Uterus (tissue), 4 donors: Measurements from ENCODE around the gene NPB. TPM values are rescaled to one million over a fixed set of nuclear protein-coding genes. Genes with fewer than 3 reads are reported as not detected.

Source experiments
- DNase-seq, 2 donors: peaks; one replicate each; pipeline ENCODE4 v3.0.0-alpha.2; 2019 to 2020
- H3K27ac ChIP-seq, 2 donors: fragments of 200-600 bp; sonication (generic); 1 replicate in 1 of 2; 2 replicates in 1 of 2; pipeline ENCODE4 v1.5.1; 2016 to 2018
- H3K27me3 ChIP-seq, 2 donors: fragments of 200-600 bp; sonication (generic); one replicate each; pipeline ENCODE4 v1.5.1; 2018 to 2019; ENCODE audit warnings: control low read depth in 1 of 2
- H3K36me3 ChIP-seq, 2 donors: fragments of 200-600 bp; sonication (generic); one replicate each; pipeline ENCODE4 v1.5.1; 2019; ENCODE audit warnings: control low read depth in 1 of 2
- H3K4me1 ChIP-seq, 2 donors: fragments of 200-600 bp; sonication (generic); one replicate each; pipeline ENCODE4 v1.5.1; 2018 to 2019; ENCODE audit warnings: control low read depth in 1 of 2
- H3K4me3 ChIP-seq, 2 donors: fragments of 200-600 bp; sonication (generic); 1 replicate in 1 of 2; 2 replicates in 1 of 2; pipeline ENCODE4 v1.5.1; 2018 to 2019; ENCODE audit warnings: mild to moderate bottlenecking in 1 of 2
- H3K9me3 ChIP-seq, 2 donors: fragments of 200-600 bp; sonication (generic); one replicate each; pipeline ENCODE4 v1.5.1; 2019; ENCODE audit warnings: control low read depth in 1 of 2
- POLR2A ChIP-seq, 2 donors: fragments of 450-650 bp; IDR thresholded peaks; one replicate each; pipeline ENCODE4 v1.6.1; 2016; ENCODE audit warnings: antibody characterized with exemption in 2 of 2, mild to moderate bottlenecking in 1 of 2, moderate library complexity in 1 of 2
- intact Hi-C: fragments of 100-400 bp; cut with DNase I; formaldehyde crosslinking; loops from one replicate; pipeline ENCODE4 v1.15.1; 2023; ENCODE audit warnings: low total_unique reads
- total RNA-seq, 4 donors: library from RNA; depleted of rRNA in 3 of 4; stranded (reverse); fragments of >200 nt in 3 of 4; gene quantifications; one replicate each; pipeline versions ENCODE4 v1.1.0 to v1.2.4, GENCODE V29; 2014 to 2023
- TF ChIP-seq, protein P1 (sequence below), 4 experiments: fragments of 200-600 bp in 2 of 4; fragments of 450-650 bp in 2 of 4; sonication (generic) in 2 of 4; IDR thresholded peaks; one replicate each; pipeline ENCODE4 v1.5.1; 2016 to 2019; ENCODE audit warnings: antibody characterized with exemption in 4 of 4, mild to moderate bottlenecking in 2 of 4, moderate library complexity in 1 of 4
- donor health status: DM: yes; HTN: yes; CAD: no.

Gene NPB
- total RNA-seq, 4 donors from 2014 or later = 2.0 to 2.1 TPM; not detected in 2

- Histone ChIP-seq H3K4me3 (no peak overlapping the region), H3K36me3 (no peaks in the 10 kb centered on the region), H3K9me3 (no peaks in the 10 kb centered on the region), H3K4me1 (peaks cover 5 to 13% of the 10 kb centered on the region in 2 donors), H3K27me3 (no peaks in the 10 kb centered on the region), H3K27ac (no peak overlapping the region)
- TF ChIP-seq, protein P1, sequence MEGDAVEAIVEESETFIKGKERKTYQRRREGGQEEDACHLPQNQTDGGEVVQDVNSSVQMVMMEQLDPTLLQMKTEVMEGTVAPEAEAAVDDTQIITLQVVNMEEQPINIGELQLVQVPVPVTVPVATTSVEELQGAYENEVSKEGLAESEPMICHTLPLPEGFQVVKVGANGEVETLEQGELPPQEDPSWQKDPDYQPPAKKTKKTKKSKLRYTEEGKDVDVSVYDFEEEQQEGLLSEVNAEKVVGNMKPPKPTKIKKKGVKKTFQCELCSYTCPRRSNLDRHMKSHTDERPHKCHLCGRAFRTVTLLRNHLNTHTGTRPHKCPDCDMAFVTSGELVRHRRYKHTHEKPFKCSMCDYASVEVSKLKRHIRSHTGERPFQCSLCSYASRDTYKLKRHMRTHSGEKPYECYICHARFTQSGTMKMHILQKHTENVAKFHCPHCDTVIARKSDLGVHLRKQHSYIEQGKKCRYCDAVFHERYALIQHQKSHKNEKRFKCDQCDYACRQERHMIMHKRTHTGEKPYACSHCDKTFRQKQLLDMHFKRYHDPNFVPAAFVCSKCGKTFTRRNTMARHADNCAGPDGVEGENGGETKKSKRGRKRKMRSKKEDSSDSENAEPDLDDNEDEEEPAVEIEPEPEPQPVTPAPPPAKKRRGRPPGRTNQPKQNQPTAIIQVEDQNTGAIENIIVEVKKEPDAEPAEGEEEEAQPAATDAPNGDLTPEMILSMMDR (IDR thresholded peaks at IDR 0.05) = no peak
- no peak for TF ChIP-seq POLR2A (IDR thresholded peaks at IDR 0.05)
- intact Hi-C loops = no loop called here
- no peak for DNase-seq
These were observed 11.5 kb downstream of the NPB start for GRCh38 chr17:81913394-81914102.

DNA sequence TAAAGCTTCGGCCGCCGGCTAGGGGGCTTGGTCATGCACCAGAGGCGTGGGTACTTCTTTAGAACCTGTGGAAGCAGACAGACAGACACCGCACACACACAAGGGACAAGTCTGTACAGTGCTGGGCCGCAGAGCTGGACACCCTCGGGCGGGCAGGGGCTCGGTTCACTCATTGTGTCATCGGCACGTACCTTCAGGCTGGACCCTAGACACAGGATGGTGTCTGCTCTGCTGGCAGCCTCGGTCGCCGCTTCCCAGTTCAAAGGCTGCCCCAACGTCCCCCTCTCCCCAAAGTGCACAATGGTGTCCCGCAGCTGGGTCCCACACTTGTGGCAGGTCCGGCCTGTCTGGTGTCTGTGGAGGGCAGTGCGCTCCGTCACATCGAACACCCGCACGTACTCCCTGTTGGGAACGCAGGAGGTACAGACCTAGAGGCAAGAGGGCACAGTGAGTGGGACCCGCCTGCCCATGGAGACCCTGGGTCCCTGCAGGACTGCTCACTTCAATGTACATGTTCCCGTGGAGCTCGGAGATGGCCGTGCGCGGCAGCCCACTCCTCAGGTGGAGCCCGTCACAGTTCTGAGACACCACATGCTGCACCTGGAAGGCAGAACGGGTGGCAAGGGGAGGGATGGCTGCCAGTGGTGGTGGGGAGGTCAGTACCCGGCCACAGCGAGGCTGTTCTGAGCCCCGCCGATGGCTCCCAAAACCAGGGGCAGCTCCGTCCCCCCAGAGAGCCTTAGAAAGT, 12.2 kb downstream of the NPB start:
- no peaks in the 10 kb centered on the region for H3K36me3 ChIP-seq
- H3K27ac ChIP-seq = no peak overlapping the region
- DNase-seq = no peak
- no peaks in the 10 kb centered on the region for H3K27me3 ChIP-seq
- H3K9me3 ChIP-seq = no peaks in the 10 kb centered on the region
- TF ChIP-seq, protein P1 (IDR thresholded peaks at IDR 0.05) = no peak
- no peak for TF ChIP-seq POLR2A (IDR thresholded peaks at IDR 0.05)
- intact Hi-C loops = no loop called here
- no peak overlapping the region for H3K4me3 ChIP-seq
- H3K4me1 ChIP-seq = peaks cover 5 to 14% of the 10 kb centered on the region in 2 donors

DNA sequence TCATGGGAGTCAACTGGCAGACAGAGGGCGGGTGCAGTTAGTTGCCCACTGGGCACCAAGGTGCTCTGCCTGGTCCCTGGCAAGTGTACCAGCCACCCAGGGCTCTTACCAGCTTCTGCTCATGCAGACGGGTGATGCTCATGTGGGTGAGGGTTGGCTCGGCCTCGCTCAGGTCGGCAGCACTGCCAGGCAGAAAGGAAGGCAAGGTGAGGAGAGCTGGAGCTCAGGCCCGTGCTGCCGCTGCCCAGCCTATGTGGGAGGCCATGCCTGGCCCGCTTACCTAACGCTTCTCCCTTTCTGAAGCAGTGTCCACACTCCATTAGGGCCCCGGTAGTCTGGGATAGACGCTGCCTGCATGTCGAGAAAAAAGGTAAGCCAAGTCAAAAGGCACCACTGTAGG, 13.3 kb downstream of the NPB start:
- no peak for DNase-seq
- H3K27me3 ChIP-seq = no peaks in the 10 kb centered on the region
- H3K9me3 ChIP-seq = no peaks in the 10 kb centered on the region
- intact Hi-C loops = no loop called here
- no peak overlapping the region for H3K4me3 ChIP-seq
- TF ChIP-seq POLR2A (IDR thresholded peaks at IDR 0.05) = no peak
- TF ChIP-seq, protein P1 (IDR thresholded peaks at IDR 0.05) = no peak
- H3K36me3 ChIP-seq = no peaks in the 10 kb centered on the region
- peaks cover 5 to 14% of the 10 kb centered on the region in 2 donors for H3K4me1 ChIP-seq
- H3K27ac ChIP-seq = no peak overlapping the region

DNA sequence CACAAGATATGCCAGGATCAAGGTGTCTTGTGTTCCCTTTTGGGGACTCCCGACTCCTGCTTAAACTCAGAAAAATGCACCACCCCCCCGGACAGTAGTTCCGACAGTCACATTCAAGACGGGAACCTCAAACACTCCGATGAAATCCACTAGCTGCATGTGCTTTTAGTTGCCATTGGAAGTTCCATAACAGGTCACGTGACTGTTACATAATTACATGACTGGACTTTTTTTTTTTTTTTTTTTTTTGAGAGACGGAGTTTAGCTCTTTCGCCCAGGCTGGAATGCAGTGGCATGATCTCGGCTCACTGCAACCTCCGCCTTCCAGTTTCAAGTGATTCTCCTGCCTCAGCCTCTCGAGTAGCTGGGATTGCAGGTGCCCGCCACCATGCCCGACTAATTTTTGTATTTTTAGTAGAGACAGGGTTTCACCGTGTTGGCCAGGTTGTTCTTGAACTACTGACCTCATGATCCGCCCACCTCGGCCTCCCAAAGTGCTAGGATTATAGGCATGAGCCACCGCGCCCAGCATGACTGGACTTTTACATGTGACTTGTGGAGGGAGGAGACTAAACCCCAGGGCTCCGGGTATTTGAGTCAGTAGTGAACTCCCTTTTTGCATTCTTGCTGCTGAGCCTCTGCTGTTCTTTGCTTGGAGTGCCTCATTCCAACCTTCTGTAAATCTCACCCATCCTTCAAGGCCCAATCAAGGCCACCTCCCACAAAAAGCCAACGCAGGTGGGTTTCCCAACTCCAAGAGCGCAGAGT, 14.4 kb downstream of the NPB start:
- no peak overlapping the region for H3K4me3 ChIP-seq

More for the DNA sequence above, 14.4 kb downstream of the NPB start:
- TF ChIP-seq POLR2A (IDR thresholded peaks at IDR 0.05) = no peak
- TF ChIP-seq, protein P1 (IDR thresholded peaks at IDR 0.05) = no peak
- H3K9me3 ChIP-seq = no peaks in the 10 kb centered on the region
- H3K4me1 ChIP-seq = peaks cover 5 to 14% of the 10 kb centered on the region in 2 donors
- no peak overlapping the region for H3K27ac ChIP-seq
- no peak for DNase-seq
- intact Hi-C loops = no loop called here
- no peaks in the 10 kb centered on the region for H3K36me3 ChIP-seq
- no peaks in the 10 kb centered on the region for H3K27me3 ChIP-seq
